LHCN-M2 (cell line): ENCODE data around the gene TMEM39A. TPM values are rescaled to one million over a fixed set of nuclear protein-coding genes. Genes with fewer than 3 reads are reported as not detected.

Source experiments
- DNase-seq: peaks from one replicate; pipeline ENCODE4 v3.0.0-alpha.2; 2012; ENCODE audit warnings: low read depth
- total RNA-seq: library from RNA; depleted of rRNA; stranded (reverse); fragments of >200 nt; gene quantifications from 2 replicates; pipeline ENCODE4 v1.2.3, GENCODE V29; 2014

The TMEM39A gene
- total RNA-seq, 1 experiment from 2014 or later, result 39.7 TPM

- DNase-seq, result no peak
Observed at GRCh38 chr3:119453822-119454221, 9.6 kb downstream of the TMEM39A start.

DNA sequence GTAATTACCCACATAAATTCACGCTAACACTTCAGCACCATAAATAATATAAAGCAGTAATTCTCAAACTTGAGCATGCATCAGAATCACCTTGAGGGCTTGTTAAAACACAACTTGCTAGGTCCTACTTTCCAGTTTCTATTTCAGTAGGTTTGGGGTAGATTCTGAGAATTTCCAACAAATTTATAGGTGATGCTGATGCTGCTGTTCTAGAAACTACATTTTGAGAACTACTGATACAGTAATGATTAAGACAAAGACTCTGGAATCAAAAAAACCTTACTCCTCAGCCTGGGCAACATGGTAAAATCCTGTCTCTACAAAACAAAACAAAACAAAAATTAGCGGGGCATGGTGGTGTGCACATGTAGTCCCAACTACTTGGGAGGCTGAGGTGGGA, 18.8 kb downstream of the TMEM39A start:
- no peak for DNase-seq

DNA sequence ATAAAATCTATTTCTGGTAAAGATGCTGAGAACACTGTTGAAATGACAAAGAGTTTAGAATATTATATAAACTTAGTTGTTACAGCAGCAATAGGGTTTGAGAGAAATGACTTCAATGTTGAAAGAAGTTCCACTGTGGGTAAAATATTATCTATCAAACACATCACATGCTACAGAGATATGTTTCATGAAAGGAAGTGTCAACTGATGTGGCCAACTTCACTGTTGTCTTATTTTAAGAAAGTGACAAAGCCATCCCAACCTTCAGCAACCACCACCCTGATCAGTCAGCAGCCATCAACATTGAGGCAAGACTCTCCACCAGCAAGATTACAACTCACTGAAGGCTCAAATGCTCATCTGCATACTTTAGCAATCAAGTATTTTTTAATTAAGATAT, 20.2 kb downstream of the TMEM39A start:
- DNase-seq, result no peak

DNA sequence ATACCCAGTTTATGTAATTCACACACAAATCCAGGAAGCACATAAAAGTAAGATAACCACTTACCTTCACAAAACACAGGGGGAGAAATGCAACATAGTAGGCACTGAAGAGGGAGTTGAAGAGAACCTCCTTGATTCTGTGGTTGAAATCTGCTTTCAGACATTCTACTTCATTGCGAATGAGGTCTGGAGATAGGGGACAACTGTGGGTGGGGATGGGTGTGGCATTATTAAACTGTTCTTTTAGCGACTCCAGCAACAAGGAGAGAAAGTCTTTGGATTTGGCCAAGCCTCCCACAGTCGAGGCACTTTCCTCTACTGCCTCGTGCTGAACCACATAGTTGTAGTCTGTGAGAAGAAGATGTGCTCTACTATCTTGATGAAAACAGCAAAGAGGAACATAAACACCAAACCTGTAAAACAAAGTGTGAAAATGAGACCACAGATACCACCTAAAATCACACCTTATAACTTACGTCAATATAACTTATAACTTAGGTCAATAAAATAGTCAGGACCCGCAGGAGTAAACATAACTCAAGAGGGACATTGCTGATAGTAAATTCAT, 25.6 kb downstream of the TMEM39A start:
- DNase-seq, result no peak

DNA sequence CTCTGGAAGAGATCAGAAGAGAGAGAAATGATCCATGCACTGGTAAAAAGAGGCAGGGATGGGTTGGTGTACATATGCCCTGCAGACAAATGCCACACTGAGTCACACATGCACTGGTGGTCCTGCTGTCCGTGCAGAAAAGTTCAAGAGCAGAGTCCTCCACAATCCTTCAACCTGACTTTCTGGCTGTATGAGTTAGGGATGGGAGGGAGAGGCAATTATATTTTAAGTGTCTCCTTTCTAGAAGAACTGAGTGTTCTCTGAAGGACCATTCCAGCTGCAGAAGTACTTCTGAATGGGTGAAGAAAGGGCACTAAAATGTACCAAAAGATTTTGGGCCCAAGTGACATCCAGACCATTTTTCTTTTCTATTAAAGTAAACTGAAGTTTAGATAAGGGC, 26.4 kb downstream of the TMEM39A start:
- DNase-seq, result no peak

DNA sequence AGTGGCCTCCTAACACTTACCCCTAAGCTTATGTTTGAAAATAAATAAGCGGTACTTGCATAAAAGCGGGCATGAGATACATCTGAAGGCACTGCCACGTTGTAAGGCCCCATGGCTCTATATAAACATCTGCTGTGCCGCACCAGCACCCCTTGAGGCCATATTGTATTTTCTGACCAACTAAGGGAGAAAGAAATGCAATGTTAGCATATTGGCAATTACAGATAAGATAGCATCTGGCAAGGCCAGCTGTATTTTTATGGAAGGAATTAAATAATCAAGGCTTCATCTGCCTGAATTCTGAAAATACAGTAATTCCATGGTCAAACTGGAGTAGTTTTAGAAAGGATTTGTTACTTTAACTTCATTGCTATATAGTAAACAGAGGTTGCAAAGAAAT, 28.7 kb downstream of the TMEM39A start:
- DNase-seq, result no peak

DNA sequence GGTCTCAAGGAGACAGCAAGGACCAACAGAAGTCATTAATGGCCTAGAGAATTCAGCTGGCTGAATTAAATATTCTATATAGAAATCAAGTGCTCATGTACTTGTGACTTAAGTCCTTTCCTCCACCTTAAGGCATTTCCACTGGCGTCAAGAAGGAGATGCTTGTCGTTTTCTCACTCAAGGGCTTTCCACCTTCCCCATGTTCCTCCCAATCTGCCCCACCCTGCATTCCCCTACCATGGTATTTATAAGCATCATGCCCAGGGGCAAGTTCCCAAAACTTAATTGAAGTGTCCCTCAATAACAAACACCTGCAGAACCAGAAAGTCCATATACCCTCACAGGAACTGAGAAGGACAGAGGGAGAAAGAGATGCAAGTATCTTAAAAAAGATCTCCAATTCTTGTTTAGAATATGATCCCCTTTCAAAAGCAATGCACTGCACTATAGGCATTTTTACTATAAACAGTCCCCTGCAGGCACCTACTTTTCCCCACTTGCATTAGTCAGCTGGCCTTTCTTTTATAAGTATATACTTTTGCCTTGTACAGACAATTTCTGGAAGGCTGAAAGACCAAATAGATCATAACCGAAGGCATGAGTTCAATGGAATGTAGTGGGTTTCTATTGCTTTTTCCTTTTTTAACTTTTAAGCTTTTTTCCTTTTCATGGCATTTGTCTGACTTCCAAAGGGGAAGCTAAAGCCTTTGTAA, 29.6 kb downstream of the TMEM39A start:
- no peak for DNase-seq

GRCh38 chr3:119428538-119428937, 34.9 kb downstream of the TMEM39A start:
- DNase-seq, result no peak

- peak; percentile 18 for DNase-seq
Observed at GRCh38 chr3:119427669-119428068, 35.7 kb downstream of the TMEM39A start.

GRCh38 chr3:119420196-119420595, 43.2 kb downstream of the TMEM39A start:
- DNase-seq, result no peak

DNA sequence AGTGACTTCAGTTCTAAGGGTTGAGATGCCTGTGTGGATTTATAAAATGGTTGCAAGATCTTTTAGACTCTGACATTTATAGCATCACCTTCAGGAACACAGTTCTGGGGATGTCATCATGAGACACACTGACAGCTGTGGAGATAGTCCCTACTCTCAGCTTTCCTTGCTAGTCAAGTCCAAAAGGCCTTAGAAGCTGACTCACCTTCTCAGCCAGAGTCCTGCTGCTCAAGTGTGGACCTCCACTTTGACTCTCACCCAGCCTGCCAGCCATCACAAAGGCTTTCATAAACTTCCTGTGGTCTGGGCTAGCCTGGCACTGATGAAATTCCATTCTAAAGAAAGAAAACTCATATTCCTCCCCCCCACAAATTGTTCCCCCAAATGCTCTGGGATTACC, 44.8 kb downstream of the TMEM39A start:
- peak; percentile 74 for DNase-seq

DNA sequence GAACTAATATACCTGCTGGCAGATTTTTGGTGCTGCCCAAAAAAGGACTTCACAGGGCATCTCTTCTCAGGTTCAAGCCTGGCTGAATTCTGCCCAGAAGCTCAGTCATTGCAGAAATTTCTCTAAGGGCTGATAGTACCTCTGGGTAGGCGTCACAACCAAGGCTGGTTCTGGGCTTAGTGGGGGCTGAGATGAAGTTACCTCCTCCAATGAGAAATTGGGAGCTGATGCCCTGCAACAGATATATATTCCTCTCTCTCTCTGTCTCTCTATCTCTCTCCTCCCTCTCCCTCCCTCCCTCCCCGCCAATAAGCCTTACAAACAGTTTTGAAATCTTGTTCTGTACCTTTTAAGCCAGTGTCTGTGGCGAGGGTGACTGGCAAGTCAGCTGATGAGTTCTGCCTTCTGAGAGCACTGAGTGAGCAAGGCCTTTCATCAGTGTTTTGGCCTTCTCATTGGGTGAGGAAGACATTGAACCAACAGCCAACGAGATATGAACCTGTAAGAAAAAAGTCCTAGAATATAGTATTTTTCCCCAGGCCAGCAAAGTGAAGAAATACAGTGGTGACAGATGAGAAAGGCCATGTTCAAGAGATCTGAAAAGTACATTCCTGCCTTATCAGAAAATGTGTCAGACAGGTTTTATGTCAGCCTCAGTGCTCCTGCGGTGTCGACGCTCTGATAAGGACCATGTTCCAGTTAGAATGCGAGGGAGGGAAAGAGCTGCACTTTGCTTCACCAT, 45.5 kb downstream of the TMEM39A start:
- DNase-seq, result no peak

- DNase-seq, result no peak
Observed at GRCh38 chr3:119416873-119417272, 46.5 kb downstream of the TMEM39A start.

GRCh38 chr3:119413603-119414280, 49.7 kb downstream of the TMEM39A start:
- DNase-seq, result no peak

DNA sequence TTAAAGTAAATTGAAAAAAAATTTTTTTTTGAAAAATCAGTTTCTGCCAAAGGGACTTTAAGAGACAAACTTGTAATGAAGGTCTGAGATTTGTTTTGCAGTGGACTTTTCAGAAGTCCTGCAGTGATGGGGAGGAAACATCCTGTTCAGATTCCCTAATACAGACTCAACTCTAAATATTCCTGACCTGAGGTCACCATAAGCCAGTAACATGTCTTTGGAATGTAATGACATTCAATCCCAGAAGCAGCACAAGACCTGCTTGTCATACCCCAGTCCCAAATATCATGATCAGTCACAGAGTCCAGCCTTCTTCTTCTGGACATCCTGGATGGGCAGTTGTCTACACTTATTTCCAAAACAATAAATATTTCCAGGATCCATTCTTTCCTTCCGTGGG, 53.6 kb downstream of the TMEM39A start:
- DNase-seq, result no peak

GRCh38 chr3:119408243-119408950, 55.0 kb downstream of the TMEM39A start:
- DNase-seq, result no peak

GRCh38 chr3:119405315-119405714, 58.1 kb downstream of the TMEM39A start:
- DNase-seq, result no peak

DNA sequence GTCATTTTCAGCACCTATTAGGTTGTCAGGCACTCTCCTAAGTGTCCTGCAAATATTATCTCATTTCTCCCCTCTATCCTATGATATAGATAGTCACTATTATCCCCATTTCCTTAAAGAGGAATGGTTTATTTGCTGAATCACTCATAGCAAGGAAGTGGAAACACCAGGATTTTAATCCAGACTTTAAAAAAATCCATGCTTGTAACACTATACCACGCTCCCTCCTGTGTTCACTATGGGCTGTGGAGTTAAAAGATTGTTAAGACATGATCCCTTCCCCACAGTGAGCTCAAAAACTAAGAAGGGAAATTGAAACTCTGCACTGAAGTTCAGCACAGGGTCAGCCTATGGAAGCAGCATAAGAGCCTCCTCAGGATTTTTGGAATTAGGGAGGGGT, 60.2 kb downstream of the TMEM39A start:
- DNase-seq, result no peak

GRCh38 chr3:119402791-119403190, 60.6 kb downstream of the TMEM39A start:
- no peak for DNase-seq

DNA sequence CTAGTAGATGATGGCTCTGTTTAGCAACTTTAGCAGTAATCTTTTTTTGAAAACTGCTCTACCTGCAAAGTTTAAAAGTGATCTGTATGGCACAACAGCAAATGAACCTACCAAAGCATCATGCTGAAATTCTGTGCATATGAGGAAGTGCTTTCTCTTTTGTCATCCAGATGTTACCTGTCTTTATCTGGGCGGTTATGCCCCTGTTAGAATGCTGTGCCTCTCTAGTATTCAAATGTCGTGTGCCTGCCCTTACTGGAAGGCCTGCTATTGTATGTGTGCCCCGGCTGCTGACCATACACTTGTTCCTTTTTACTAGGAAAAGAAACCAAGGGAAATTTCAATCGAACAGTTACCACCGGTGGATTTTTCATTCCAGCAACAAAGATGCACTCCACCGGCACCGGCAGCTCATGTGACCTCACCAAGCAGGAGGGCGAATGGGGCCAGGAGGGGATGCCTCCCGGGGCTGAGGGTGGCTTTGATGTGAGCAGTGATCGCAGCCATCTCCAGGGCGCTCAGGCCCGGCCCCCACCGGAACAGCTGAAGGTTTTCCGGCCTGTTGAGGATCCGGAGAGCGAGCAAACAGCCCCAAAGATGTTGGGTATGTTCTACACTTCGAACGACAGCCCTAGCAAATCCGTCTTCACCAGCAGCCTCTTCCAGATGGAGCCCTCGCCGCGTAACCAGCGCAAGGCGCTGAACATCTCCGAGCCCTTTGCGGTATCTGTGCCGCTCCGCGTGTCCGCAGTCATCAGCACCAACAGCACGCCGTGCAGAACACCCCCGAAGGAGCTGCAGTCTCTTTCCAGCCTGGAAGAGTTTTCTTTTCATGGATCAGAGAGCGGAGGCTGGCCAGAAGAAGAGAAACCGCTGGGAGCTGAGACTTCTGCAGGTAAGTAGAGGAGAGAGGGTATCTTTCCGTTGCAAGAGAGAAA, 61.6 kb downstream of the TMEM39A start:
- DNase-seq, result no peak

DNA sequence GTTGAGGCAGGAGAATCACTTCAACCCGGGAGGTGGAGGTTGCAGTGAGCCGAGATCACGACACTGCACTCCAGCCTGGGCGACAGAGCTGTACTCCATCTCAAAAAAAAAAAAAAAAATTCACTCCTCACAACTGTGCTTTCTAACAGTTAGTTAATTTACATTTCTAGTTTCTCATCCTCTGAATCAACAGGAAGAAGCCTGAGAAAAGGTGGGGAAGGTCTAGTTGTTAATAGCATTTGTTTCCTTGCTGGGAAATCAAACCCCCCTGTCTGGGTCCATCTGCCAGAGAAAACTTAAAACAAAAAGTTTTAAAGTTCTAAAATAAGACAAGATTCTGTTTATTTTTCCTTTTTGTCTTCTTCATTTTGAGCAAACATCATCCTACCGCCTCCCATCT, 62.3 kb downstream of the TMEM39A start:
- DNase-seq, result no peak
